H4 (cell line): Measurements from ENCODE around the gene MRPL17. TPM values are rescaled to one million over a fixed set of nuclear protein-coding genes. Genes with fewer than 3 reads are reported as not detected.

Source experiments
- DNase-seq: peaks from one replicate; pipeline ENCODE4 v3.0.0-alpha.2; 2015; ENCODE audit warnings: low spot score
- total RNA-seq: library from RNA; depleted of rRNA; stranded (reverse); fragments of >200 nt; shearing (Covaris generic); gene quantifications from 2 replicates; pipeline ENCODE4 v1.2.3, GENCODE V29; 2014; rRNA removed

The MRPL17 gene
- total RNA-seq, 1 experiment from 2014 or later: 98.8 TPM

GRCh38 chr11:6633422-6634408 is 49.4 kb downstream of the MRPL17 start:
- no peak for DNase-seq

DNA sequence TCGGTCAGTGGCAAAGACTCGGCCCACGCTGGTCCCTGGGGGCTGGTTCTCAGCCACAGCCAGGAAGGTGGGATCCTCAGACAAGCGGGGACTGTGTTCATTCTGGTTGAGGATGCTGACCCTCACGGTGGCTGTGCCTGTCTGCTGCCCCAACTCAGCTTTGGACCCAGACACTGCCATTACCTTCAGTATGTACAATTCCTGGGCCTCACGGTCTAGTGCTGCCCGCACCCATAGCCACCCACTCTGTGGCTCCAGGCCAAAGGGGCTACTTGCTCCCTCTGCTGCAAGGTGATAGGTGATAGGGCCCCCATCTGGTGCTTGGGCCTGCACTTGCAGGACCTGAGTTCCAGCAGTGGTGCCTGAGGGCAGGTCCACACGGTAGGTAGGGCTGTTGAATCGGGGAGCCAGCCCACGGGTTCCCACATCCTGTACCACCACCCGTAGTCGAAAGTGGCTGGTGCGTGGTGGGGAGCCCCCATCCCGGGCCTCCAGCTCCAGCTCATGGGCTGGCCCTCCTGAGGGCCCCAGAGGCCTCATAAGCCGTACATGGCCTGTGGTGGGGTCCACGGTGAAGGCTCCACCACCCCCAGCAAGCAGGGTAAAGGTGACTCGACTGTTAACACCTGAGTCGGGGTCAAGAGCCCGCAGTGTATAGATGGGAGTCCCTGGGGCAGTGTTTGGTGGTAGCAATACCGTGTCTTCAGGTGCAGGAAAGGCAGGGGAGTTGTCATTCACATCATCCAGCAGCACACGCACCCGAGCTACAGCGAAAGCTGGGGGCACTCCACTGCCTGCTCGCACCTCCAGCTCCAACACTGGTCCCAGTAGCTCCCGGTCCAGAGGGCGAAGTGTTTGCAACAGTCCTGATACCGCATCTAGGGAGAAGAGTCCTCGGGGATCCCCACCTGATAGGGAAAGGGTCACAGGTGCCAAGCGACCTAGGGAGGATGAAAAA is 50.7 kb downstream of the MRPL17 start:
- no peak for DNase-seq

DNA sequence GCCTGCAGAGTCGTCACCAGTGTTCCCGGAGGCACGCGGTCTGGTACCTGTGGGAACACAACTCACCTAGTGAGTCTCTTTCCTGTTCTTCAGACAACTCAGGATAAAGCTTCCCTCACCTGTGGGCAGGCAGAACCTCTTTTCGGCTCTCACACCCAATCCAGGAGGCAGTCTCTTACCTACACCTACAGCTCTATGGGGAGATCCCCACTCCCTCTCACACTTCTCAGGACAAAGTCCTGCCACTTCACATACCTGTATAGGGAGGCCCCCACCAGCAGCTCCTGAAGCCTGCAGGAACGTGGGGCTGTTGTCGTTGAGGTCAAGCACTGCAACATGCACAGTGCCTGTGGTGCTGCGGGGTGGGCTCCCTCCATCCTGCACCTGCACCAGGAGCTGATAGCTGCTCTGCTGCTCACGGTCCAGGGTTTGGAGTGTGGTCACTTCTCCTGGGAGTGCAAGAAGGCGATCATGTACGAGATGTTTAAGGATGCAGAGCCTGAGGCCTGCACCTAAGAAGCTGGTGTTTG is 51.7 kb downstream of the MRPL17 start:
- DNase-seq: no peak

DNA sequence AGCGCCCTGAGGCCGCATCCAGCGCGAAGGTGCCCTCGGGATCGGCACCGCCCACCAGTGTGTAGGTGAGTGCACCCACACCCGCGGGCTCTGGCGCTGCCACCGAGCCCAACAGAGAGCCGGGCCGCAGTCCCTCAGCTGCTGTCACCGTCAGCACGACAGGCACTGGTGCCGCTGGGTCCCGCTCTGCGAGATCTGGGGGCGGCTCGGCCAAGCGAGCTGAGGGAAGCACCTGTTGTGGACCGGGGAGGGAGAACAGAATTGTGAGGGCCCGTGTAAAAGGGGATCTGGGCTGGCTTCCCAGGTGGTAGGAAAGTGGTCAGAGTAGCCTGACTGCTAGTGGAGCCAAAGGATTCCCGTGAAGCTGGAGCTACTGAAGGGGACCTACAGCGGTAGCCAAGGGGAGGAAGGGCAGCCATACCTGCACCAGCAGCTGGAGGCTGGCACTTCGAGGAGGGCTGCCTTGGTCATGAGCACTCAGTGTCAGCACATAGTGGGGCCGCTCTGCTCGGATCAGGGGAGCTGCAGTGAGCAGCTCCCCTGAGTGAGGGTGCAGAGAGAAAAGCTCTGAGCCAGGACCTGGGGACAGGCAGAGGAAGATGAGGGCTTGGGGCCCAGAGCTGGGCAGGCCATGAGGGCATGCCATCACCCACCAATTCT is 52.4 kb downstream of the MRPL17 start:
- DNase-seq: no peak

Other genes starting within 250 kb of the MRPL17 start
- gene HPX, start 242.4 kb downstream of the MRPL17 start, total RNA-seq: 0.72 TPM in 1 of 2 replicates, not detected in the other
- gene TRIM3, start 209.4 kb downstream of the MRPL17 start, total RNA-seq: 10.6 and 15.1 TPM in 2 replicates
- gene ARFIP2, start 202.0 kb downstream of the MRPL17 start, total RNA-seq: 83.1 and 92.4 TPM in 2 replicates
- 44.4 and 45.7 TPM in 2 replicates for gene TIMM10B, start 201.8 kb downstream of the MRPL17 start, total RNA-seq
- gene DNHD1, start 186.1 kb downstream of the MRPL17 start, total RNA-seq: 0.90 and 1.2 TPM in 2 replicates
- gene RRP8, start 79.7 kb downstream of the MRPL17 start, total RNA-seq: 20.7 and 21.6 TPM in 2 replicates
- gene ILK, start 79.6 kb downstream of the MRPL17 start, total RNA-seq: 139 and 144 TPM in 2 replicates
- gene TAF10, start 71.1 kb downstream of the MRPL17 start, total RNA-seq: 96.9 and 142 TPM in 2 replicates
- gene TPP1, start 63.9 kb downstream of the MRPL17 start, total RNA-seq: 26.3 and 29.1 TPM in 2 replicates
- gene DCHS1, start 27.5 kb downstream of the MRPL17 start, total RNA-seq: 0.08 and 0.19 TPM in 2 replicates
- 0.06 and 0.84 TPM in 2 replicates for gene OR2AG2, start 88.6 kb upstream of the MRPL17 start, total RNA-seq
- gene OR2AG1, start 99.7 kb upstream of the MRPL17 start, total RNA-seq: not detected in 2 replicates
- gene OR6A2, start 116.3 kb upstream of the MRPL17 start, total RNA-seq: 0.43 TPM in 1 of 2 replicates, not detected in the other
- not detected in 2 replicates for gene OR10A5, start 162.3 kb upstream of the MRPL17 start, total RNA-seq
- gene OR10A2, start 179.7 kb upstream of the MRPL17 start, total RNA-seq: not detected in 2 replicates
- not detected in 2 replicates for gene OR10A4, start 193.3 kb upstream of the MRPL17 start, total RNA-seq
- gene OR2D2, start 209.2 kb upstream of the MRPL17 start, total RNA-seq: not detected in 2 replicates
- not detected in 2 replicates for gene OR2D3, start 237.7 kb upstream of the MRPL17 start, total RNA-seq
- 10.7 TPM in 2 replicates for gene ZNF215, start 243.1 kb upstream of the MRPL17 start, total RNA-seq